ENCODE results near the gene IFNA5.

DNA sequence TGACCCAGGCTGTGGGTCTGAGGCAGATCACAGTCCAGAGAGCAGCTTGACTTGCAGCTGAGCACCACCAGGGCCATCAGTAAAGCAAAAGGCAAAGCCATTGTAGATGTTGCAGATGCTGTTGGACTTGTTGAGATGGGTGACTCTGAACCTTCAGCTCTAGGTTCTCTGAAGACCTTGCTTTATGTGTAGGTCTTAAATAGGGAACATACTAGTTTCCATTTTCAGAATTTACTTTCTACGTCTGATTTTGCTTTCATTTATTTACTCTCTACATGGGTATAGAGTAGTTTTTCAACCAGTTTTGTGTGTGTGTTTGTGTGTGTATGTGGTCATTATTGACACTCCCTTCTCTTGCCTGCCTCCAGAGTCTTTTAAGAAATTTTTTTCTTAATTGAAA, 45.7 kb upstream of the IFNA5 start, which contains the start of gene IFNA6:
- no peak for TF ChIP-seq CBX5 (IDR thresholded peaks at IDR 0.05; ENCODE audit: low read depth)
- TF ChIP-seq ZNF217 (IDR thresholded peaks at IDR 0.05): no peak
- TF ChIP-seq RAD21 (IDR thresholded peaks at IDR 0.05; ENCODE audit: insufficient read depth, low read depth, low read length): no peak
- no peak for TF ChIP-seq POLR2A (IDR thresholded peaks at IDR 0.05; ENCODE audit: low read depth, low read length)
- TF ChIP-seq EGR1 (IDR thresholded peaks at IDR 0.05; ENCODE audit: borderline replicate concordance in 1 of 2, low read depth in 2 of 2, low read length in 2 of 2): no peak
- no peak for TF ChIP-seq NR2F1 (conservative IDR thresholded peaks at IDR 0.05)
- no peak for TF ChIP-seq NFYB (IDR thresholded peaks at IDR 0.05; ENCODE audit: insufficient read depth, low read depth, low read length)
- no peak for TF ChIP-seq TCF3 (IDR thresholded peaks at IDR 0.05; ENCODE audit: borderline replicate concordance, insufficient read depth, low read depth, low read length)
- TF ChIP-seq CREB1 (IDR thresholded peaks at IDR 0.05; ENCODE audit: low read depth): no peak
- no peak for TF ChIP-seq FOXM1 (IDR thresholded peaks at IDR 0.05; ENCODE audit: low read depth, low read length)
- TF ChIP-seq, protein P1, sequence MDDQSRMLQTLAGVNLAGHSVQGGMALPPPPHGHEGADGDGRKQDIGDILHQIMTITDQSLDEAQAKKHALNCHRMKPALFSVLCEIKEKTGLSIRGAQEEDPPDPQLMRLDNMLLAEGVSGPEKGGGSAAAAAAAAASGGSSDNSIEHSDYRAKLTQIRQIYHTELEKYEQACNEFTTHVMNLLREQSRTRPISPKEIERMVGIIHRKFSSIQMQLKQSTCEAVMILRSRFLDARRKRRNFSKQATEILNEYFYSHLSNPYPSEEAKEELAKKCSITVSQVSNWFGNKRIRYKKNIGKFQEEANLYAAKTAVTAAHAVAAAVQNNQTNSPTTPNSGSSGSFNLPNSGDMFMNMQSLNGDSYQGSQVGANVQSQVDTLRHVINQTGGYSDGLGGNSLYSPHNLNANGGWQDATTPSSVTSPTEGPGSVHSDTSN (IDR thresholded peaks at IDR 0.05; ENCODE audit: insufficient replicate concordance, low read depth, low read length): no peak
- TF ChIP-seq ATF7 (IDR thresholded peaks at IDR 0.05; ENCODE audit: low read depth): no peak

Data from GM12878 (cell line).